GDM1 (cell line): ENCODE measurements around the gene LDB3.

Experiments used
- DNase-seq: peaks from one replicate; lab custom pipeline; 2025; lab: John Stamatoyannopoulos, UW

The LDB3 gene

GRCh38 chr10:86685893-86686632, 17.8 kb downstream of the LDB3 start:
- no peak for DNase-seq

GRCh38 chr10:86686972-86687371, 18.7 kb downstream of the LDB3 start:
- no peak for DNase-seq

GRCh38 chr10:86687750-86688149, 19.4 kb downstream of the LDB3 start:
- no peak for DNase-seq

GRCh38 chr10:86688398-86688921, 20.1 kb downstream of the LDB3 start:
- DNase-seq, result peak; percentile 36

- no peak for DNase-seq
These were observed 20.8 kb downstream of the LDB3 start for GRCh38 chr10:86689146-86689545.

- DNase-seq, result no peak
These were observed 21.9 kb downstream of the LDB3 start for GRCh38 chr10:86690231-86690630.

GRCh38 chr10:86690657-86691084, 22.4 kb downstream of the LDB3 start:
- no peak for DNase-seq

GRCh38 chr10:86691333-86692022, 23.2 kb downstream of the LDB3 start:
- DNase-seq, result no peak

- no peak for DNase-seq
These were observed 23.8 kb downstream of the LDB3 start for GRCh38 chr10:86692023-86692514.

GRCh38 chr10:86692664-86693063, 24.4 kb downstream of the LDB3 start:
- DNase-seq, result no peak

GRCh38 chr10:86693275-86693674, 25.0 kb downstream of the LDB3 start:
- DNase-seq, result no peak

GRCh38 chr10:86693721-86694369, 25.5 kb downstream of the LDB3 start:
- peak; percentile 11 for DNase-seq

- DNase-seq, result no peak
These were observed 30.1 kb downstream of the LDB3 start for GRCh38 chr10:86698207-86698940.

- no peak for DNase-seq
These were observed 30.8 kb downstream of the LDB3 start for GRCh38 chr10:86699125-86699524.

GRCh38 chr10:86699541-86699940, 31.2 kb downstream of the LDB3 start:
- DNase-seq, result no peak

GRCh38 chr10:86699991-86700840, 31.9 kb downstream of the LDB3 start:
- DNase-seq, result no peak

GRCh38 chr10:86700851-86701617, 32.7 kb downstream of the LDB3 start:
- no peak for DNase-seq

- DNase-seq, result no peak
These were observed 34.9 kb downstream of the LDB3 start for GRCh38 chr10:86703176-86703575.

GRCh38 chr10:86705139-86705538, 36.8 kb downstream of the LDB3 start:
- DNase-seq, result no peak

GRCh38 chr10:86705905-86706304, 37.6 kb downstream of the LDB3 start:
- no peak for DNase-seq
